Measurements from ENCODE around the gene SPNS3. TPM values are rescaled to one million over a fixed set of nuclear protein-coding genes. Genes with fewer than 3 reads are reported as not detected.

The SPNS3 gene
- total RNA-seq, result 0.26 TPM in 1 of 2 replicates, not detected in the other

- Histone ChIP-seq H3K27me3 (ENCODE audit: control insufficient read depth, insufficient read depth, low read length) (no peaks in the 10 kb centered on the region), H3K4me3 (ENCODE audit: low read depth, low read length) (no peak within 1 kb of the TSS), H3K36me3 (ENCODE audit: control insufficient read depth, insufficient read depth, low read length) (no peaks in the 10 kb centered on the region)
- no peak for TF ChIP-seq CTCF (IDR thresholded peaks at IDR 0.05; ENCODE audit: insufficient read depth, low read length, severe bottlenecking)
- FAIRE-seq, result no peak
- no peak for DNase-seq (ENCODE audit: low read depth)
Measured at GRCh38 chr17:4433515-4434031, at the start of gene SPNS3. Gene SPNS3 (plus strand): TSS chr17:4433940. CDS start chr17:4433968, 28 bp downstream.

GRCh38 chr17:4386406-4386805 is 47.3 kb upstream of the SPNS3 start:
- FAIRE-seq (no peak), DNase-seq (ENCODE audit: low read depth) (no peak)
- Histone ChIP-seq H3K36me3 (ENCODE audit: control insufficient read depth, insufficient read depth, low read length) (no peaks in the 10 kb centered on the region), H3K27me3 (ENCODE audit: control insufficient read depth, insufficient read depth, low read length) (no peaks in the 10 kb centered on the region), H3K4me3 (ENCODE audit: low read depth, low read length) (no peak overlapping the region)
- no peak for TF ChIP-seq CTCF (IDR thresholded peaks at IDR 0.05; ENCODE audit: insufficient read depth, low read length, severe bottlenecking)

GRCh38 chr17:4387137-4387536 is 46.6 kb upstream of the SPNS3 start:
- DNase-seq (ENCODE audit: low read depth) (no peak), FAIRE-seq (no peak)
- Histone ChIP-seq H3K4me3 (ENCODE audit: low read depth, low read length) (no peak overlapping the region), H3K27me3 (ENCODE audit: control insufficient read depth, insufficient read depth, low read length) (no peaks in the 10 kb centered on the region), H3K36me3 (ENCODE audit: control insufficient read depth, insufficient read depth, low read length) (no peaks in the 10 kb centered on the region)
- TF ChIP-seq CTCF (IDR thresholded peaks at IDR 0.05; ENCODE audit: insufficient read depth, low read length, severe bottlenecking), result no peak

- no peaks in the 10 kb centered on the region for H3K36me3 ChIP-seq (ENCODE audit: control insufficient read depth, insufficient read depth, low read length)
- H3K4me3 ChIP-seq (ENCODE audit: low read depth, low read length), result no peak overlapping the region
- TF ChIP-seq CTCF (IDR thresholded peaks at IDR 0.05; ENCODE audit: insufficient read depth, low read length, severe bottlenecking), result no peak
- DNase-seq (ENCODE audit: low read depth), result peak; percentile 39
- FAIRE-seq, result no peak
- H3K27me3 ChIP-seq (ENCODE audit: control insufficient read depth, insufficient read depth, low read length), result no peaks in the 10 kb centered on the region
Measured at GRCh38 chr17:4389079-4389478, 44.7 kb upstream of the SPNS3 start.

- Histone ChIP-seq H3K36me3 (ENCODE audit: control insufficient read depth, insufficient read depth, low read length) (no peaks in the 10 kb centered on the region), H3K4me3 (ENCODE audit: low read depth, low read length) (peak overlapping the region; percentile 13), H3K27me3 (ENCODE audit: control insufficient read depth, insufficient read depth, low read length) (no peaks in the 10 kb centered on the region)
- TF ChIP-seq CTCF (IDR thresholded peaks at IDR 0.05; ENCODE audit: insufficient read depth, low read length, severe bottlenecking), result no peak
- DNase-seq (ENCODE audit: low read depth) (peak; percentile 95), FAIRE-seq (peak; percentile 62)
Measured at GRCh38 chr17:4393806-4394205, 39.9 kb upstream of the SPNS3 start.

Measured in bronchial epithelial cell (primary cell).